Neural crest cell (in vitro differentiated cells): ENCODE measurements around the gene C4orf50. TPM values are rescaled to one million over a fixed set of nuclear protein-coding genes. Genes with fewer than 3 reads are reported as not detected.

Experiments used
- DNase-seq: peaks from one replicate; pipeline ENCODE4 v3.0.0; 2021; ENCODE audit warnings: low read depth, mixed read lengths, low spot score
- H3K27ac Mint-ChIP-seq: one replicate; pipeline ENCODE4 v1.8.0; 2021; ENCODE audit warnings: mild to moderate bottlenecking, mixed read lengths; ENCODE audit not compliant: unreplicated experiment
- H3K27me3 Mint-ChIP-seq: 2 replicates; pipeline ENCODE4 v1.8.0; 2021; ENCODE audit warnings: low read depth, mild to moderate bottlenecking, mixed read lengths
- H3K36me3 Mint-ChIP-seq: 2 replicates; pipeline ENCODE4 v1.8.0; 2021; ENCODE audit warnings: low read depth, mild to moderate bottlenecking, mixed read lengths
- H3K4me1 Mint-ChIP-seq: 2 replicates; pipeline ENCODE4 v1.8.0; 2021; ENCODE audit warnings: mixed read lengths
- H3K4me3 Mint-ChIP-seq: one replicate; pipeline ENCODE4 v1.8.0; 2021; ENCODE audit warnings: mild to moderate bottlenecking, mixed read lengths
- H3K9me3 Mint-ChIP-seq: 2 replicates; pipeline ENCODE4 v1.8.0; 2021; ENCODE audit warnings: mixed read lengths
- CTCF ChIP-seq: fragments of 200-600 bp; sonication (generic); conservative IDR thresholded peaks from 2 replicates; pipeline ENCODE4 v1.5.0; 2021; ENCODE audit warnings: antibody characterized with exemption, mild to moderate bottlenecking
- total RNA-seq: library from RNA; stranded (reverse); gene quantifications from 2 replicates; pipeline ENCODE4 v1.2.1, GENCODE V29; 2021

The C4orf50 gene
- total RNA-seq, 1 donor from 2014 or later, result 0.02 TPM

- Mint-ChIP-seq H3K4me3 (no peak overlapping the region), H3K27ac (no peak overlapping the region), H3K27me3 (peaks cover 46% of the 10 kb centered on the region), H3K4me1 (no peaks in the 10 kb centered on the region), H3K36me3 (no peaks in the 10 kb centered on the region), H3K9me3 (no peaks in the 10 kb centered on the region)
- no peak for TF ChIP-seq CTCF
- DNase-seq, result no peak
These were observed 25.4 kb downstream of the C4orf50 start for GRCh38 chr4:5992828-5993321.

GRCh38 chr4:5992171-5992827, 25.9 kb downstream of the C4orf50 start:
- H3K27ac Mint-ChIP-seq, result no peak overlapping the region
- no peaks in the 10 kb centered on the region for H3K4me1 Mint-ChIP-seq
- no peak for TF ChIP-seq CTCF
- H3K27me3 Mint-ChIP-seq, result peaks cover 47% of the 10 kb centered on the region
- no peak overlapping the region for H3K4me3 Mint-ChIP-seq
- no peaks in the 10 kb centered on the region for H3K9me3 Mint-ChIP-seq
- no peaks in the 10 kb centered on the region for H3K36me3 Mint-ChIP-seq
- no peak for DNase-seq

GRCh38 chr4:5991405-5991804, 26.8 kb downstream of the C4orf50 start:
- H3K27me3 Mint-ChIP-seq, result peaks cover 43% of the 10 kb centered on the region
- H3K27ac Mint-ChIP-seq, result no peak overlapping the region
- no peaks in the 10 kb centered on the region for H3K9me3 Mint-ChIP-seq
- H3K4me1 Mint-ChIP-seq, result no peaks in the 10 kb centered on the region
- H3K36me3 Mint-ChIP-seq, result no peaks in the 10 kb centered on the region
- no peak for TF ChIP-seq CTCF
- DNase-seq, result no peak
- no peak overlapping the region for H3K4me3 Mint-ChIP-seq

- Mint-ChIP-seq H3K4me3 (no peak overlapping the region), H3K27me3 (peaks cover 38% of the 10 kb centered on the region), H3K9me3 (no peaks in the 10 kb centered on the region), H3K36me3 (no peaks in the 10 kb centered on the region), H3K4me1 (no peaks in the 10 kb centered on the region), H3K27ac (no peak overlapping the region)
- TF ChIP-seq CTCF, result no peak
- DNase-seq, result no peak
These were observed 27.6 kb downstream of the C4orf50 start for GRCh38 chr4:5990446-5991160.

- Mint-ChIP-seq H3K9me3 (peaks cover 4% of the 10 kb centered on the region), H3K36me3 (no peaks in the 10 kb centered on the region), H3K27ac (no peak overlapping the region), H3K4me1 (no peaks in the 10 kb centered on the region), H3K27me3 (peaks cover 33% of the 10 kb centered on the region), H3K4me3 (no peak overlapping the region)
- no peak for TF ChIP-seq CTCF
- DNase-seq, result no peak
These were observed 28.7 kb downstream of the C4orf50 start for GRCh38 chr4:5989236-5990225.
